DOHH2 (cell line): ENCODE data around the gene PEAR1.

Source experiments
- EZH2phosphoT487 ChIP-seq: fragments of 200-600 bp; sonication (generic); IDR thresholded peaks from 2 replicates; pipeline ENCODE4 v1.6.1; 2017; ENCODE audit warnings: borderline replicate concordance, mild to moderate bottlenecking, antibody characterized with exemption, low read length, moderate library complexity, mixed read lengths
- TF ChIP-seq, protein P1 (sequence below): fragments of 200-600 bp; sonication (generic); IDR thresholded peaks from one replicate; pipeline ENCODE4 v1.5.1; 2014; ENCODE audit warnings: antibody characterized with exemption, mild to moderate bottlenecking, low read depth, low read length; ENCODE audit not compliant: poor library complexity, severe bottlenecking

DNA sequence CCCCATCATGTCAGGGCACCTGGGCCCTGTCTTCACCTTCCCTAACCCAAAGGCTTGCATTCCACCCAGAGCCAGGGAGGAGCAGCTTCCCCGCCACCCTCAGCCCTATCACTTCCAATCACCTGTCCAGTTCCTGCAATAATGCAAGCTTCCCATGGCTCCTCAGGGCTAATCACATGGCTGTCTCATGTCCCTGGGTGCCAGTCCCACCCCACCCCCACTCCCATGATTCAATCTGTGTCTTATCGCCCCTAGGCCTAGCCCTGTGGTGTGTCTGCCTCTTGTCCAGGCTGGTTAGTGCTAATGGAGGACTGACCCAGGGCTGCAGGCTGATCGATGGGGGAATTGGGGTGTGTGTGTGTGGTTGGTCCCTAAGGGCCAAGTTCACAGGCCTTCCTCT, 11.0 kb upstream of the PEAR1 start:
- TF ChIP-seq, protein P1, sequence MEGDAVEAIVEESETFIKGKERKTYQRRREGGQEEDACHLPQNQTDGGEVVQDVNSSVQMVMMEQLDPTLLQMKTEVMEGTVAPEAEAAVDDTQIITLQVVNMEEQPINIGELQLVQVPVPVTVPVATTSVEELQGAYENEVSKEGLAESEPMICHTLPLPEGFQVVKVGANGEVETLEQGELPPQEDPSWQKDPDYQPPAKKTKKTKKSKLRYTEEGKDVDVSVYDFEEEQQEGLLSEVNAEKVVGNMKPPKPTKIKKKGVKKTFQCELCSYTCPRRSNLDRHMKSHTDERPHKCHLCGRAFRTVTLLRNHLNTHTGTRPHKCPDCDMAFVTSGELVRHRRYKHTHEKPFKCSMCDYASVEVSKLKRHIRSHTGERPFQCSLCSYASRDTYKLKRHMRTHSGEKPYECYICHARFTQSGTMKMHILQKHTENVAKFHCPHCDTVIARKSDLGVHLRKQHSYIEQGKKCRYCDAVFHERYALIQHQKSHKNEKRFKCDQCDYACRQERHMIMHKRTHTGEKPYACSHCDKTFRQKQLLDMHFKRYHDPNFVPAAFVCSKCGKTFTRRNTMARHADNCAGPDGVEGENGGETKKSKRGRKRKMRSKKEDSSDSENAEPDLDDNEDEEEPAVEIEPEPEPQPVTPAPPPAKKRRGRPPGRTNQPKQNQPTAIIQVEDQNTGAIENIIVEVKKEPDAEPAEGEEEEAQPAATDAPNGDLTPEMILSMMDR, result no peak
- no peak for TF ChIP-seq EZH2phosphoT487
